Panc1 (cell line): Measurements from ENCODE around the gene C2. TPM values are rescaled to one million over a fixed set of nuclear protein-coding genes. Genes with fewer than 3 reads are reported as not detected.
"Not testable (repeated sequence)": the region's sequence is repeated elsewhere in the genome, so short reads cannot be mapped to it uniquely, and the experiment has no call there.

Experiments used
- ATAC-seq: fragments of 200-7000 bp; cut with Tn5 transposase; 2 replicates; pipeline ENCODE4 v1.9.1; 2020; ENCODE audit warnings: mild to moderate bottlenecking, moderate library complexity
- BruUV-seq: library from RNA; stranded (reverse); fragments of 400-500 nt; replicated peaks from 2 replicates; lab custom pipeline; 2021; lab: Mats Ljungman, UMichigan
- CTCF ChIA-PET: fragments of 300-600 bp; sonication (Branson Sonifier 250); formaldehyde crosslinking; loops from one replicate; lab custom pipeline; 2022; ENCODE audit warnings: antibody characterized with exemption; lab: Charles Lee
- POLR2A ChIA-PET: fragments of 300-600 bp; sonication (Branson Sonifier 250); formaldehyde crosslinking; loops from one replicate; lab custom pipeline; 2022; ENCODE audit warnings: antibody characterized with exemption; lab: Charles Lee
- DNase-seq: peaks from one replicate; pipeline ENCODE4 v3.0.0-alpha.2; 2010; ENCODE audit warnings: low read depth, low spot score
- H3K27ac ChIP-seq: 2 replicates; pipeline ENCODE4 v1.5.1; 2011; ENCODE audit warnings: mild to moderate bottlenecking, low read length, inconsistent platforms
- H3K27me3 ChIP-seq: fragments of 200-500 bp; sonication (Bioruptor generic); 2 replicates; pipeline ENCODE4 v1.6.0; 2014; ENCODE audit warnings: low read length, inconsistent platforms; ENCODE audit not compliant: control insufficient read depth, insufficient read depth
- H3K36me3 ChIP-seq: fragments of 200-500 bp; sonication (Bioruptor generic); 2 replicates; pipeline ENCODE4 v1.5.1; 2014; ENCODE audit warnings: inconsistent platforms, mild to moderate bottlenecking, low read length, moderate library complexity; ENCODE audit not compliant: control insufficient read depth, insufficient read depth
- H3K4me1 ChIP-seq: 2 replicates; pipeline ENCODE4 v1.5.1; 2011; ENCODE audit warnings: inconsistent platforms, mild to moderate bottlenecking, low read length, moderate library complexity; ENCODE audit not compliant: control insufficient read depth, insufficient read depth
- H3K4me3 ChIP-seq, 2 experiments: 2 replicates each; pipeline ENCODE4 v1.5.1; 2011 to 2012; ENCODE audit warnings: low read depth in 2 of 2, low read length in 2 of 2, mild to moderate bottlenecking in 2 of 2, inconsistent platforms in 1 of 2, moderate library complexity in 1 of 2
- H3K9me3 ChIP-seq: fragments of 200-500 bp; sonication (Bioruptor generic); 2 replicates; pipeline ENCODE4 v1.5.1; 2014; ENCODE audit warnings: low read depth, mild to moderate bottlenecking, inconsistent platforms, low read length, moderate library complexity; ENCODE audit not compliant: control insufficient read depth, insufficient read depth
- POLR2AphosphoS5 ChIP-seq: IDR thresholded peaks from 2 replicates; pipeline ENCODE4 v1.6.1; 2012; ENCODE audit warnings: mild to moderate bottlenecking, low read depth, low read length, moderate library complexity
- SIN3A ChIP-seq: IDR thresholded peaks from 2 replicates; pipeline ENCODE4 v1.6.1; 2012; ENCODE audit warnings: low read depth, mild to moderate bottlenecking, low read length, moderate library complexity, borderline replicate concordance; ENCODE audit not compliant: insufficient read depth
- TCF7L2 ChIP-seq: IDR thresholded peaks from 2 replicates; pipeline ENCODE4 v1.6.1; 2011; ENCODE audit warnings: mild to moderate bottlenecking, low read depth, low read length, inconsistent platforms
- in situ Hi-C: cut with HindIII; loops from 2 replicates; pipeline ENCODE4 v1.10.0; 2016; ENCODE audit warnings: low sequenced_read_pairs, low pct_unique_long_range_greater_than_20kb
- intact Hi-C: fragments of 100-400 bp; cut with micrococcal nuclease; formaldehyde crosslinking; loops from one replicate; pipeline ENCODE4 v1.10.0; 2022; ENCODE audit not compliant: unreplicated experiment
- total RNA-seq: library from RNA; stranded (reverse); gene quantifications from one replicate; pipeline ENCODE4 v1.2.1, GENCODE V29; 2021; ENCODE audit not compliant: unreplicated experiment
- TF ChIP-seq, protein P1 (sequence below): fragments of 450-650 bp; IDR thresholded peaks from 2 replicates; pipeline ENCODE4 v1.5.1; 2017; ENCODE audit warnings: mild to moderate bottlenecking
- TF ChIP-seq, protein P2 (sequence below), 2 experiments: IDR thresholded peaks; 2 replicates each; pipeline ENCODE4 v1.6.1; 2011 to 2012; ENCODE audit warnings: low read depth in 2 of 2, control low read depth in 1 of 2, low read length in 1 of 2, mild to moderate bottlenecking in 1 of 2, moderate library complexity in 1 of 2; ENCODE audit not compliant: insufficient read depth in 1 of 2

The C2 gene
- total RNA-seq, 1 experiment from 2014 or later: 1.0 TPM

GRCh38 chr6:31978831-31979230 lies 51.3 kb downstream of the C2 start:
- Histone ChIP-seq H3K27me3 (no peaks in the 10 kb centered on the region), H3K27ac (no peak overlapping the region), H3K4me3 (no peak overlapping the region), H3K4me1 (no peaks in the 10 kb centered on the region), H3K9me3 (no peaks in the 10 kb centered on the region), H3K36me3 (no peaks in the 10 kb centered on the region; the same call in 1 of the 2 replicates)
- ATAC-seq (no peak), DNase-seq (no peak)
- POLR2A ChIA-PET: no interaction called here
- TF ChIP-seq, protein P1, sequence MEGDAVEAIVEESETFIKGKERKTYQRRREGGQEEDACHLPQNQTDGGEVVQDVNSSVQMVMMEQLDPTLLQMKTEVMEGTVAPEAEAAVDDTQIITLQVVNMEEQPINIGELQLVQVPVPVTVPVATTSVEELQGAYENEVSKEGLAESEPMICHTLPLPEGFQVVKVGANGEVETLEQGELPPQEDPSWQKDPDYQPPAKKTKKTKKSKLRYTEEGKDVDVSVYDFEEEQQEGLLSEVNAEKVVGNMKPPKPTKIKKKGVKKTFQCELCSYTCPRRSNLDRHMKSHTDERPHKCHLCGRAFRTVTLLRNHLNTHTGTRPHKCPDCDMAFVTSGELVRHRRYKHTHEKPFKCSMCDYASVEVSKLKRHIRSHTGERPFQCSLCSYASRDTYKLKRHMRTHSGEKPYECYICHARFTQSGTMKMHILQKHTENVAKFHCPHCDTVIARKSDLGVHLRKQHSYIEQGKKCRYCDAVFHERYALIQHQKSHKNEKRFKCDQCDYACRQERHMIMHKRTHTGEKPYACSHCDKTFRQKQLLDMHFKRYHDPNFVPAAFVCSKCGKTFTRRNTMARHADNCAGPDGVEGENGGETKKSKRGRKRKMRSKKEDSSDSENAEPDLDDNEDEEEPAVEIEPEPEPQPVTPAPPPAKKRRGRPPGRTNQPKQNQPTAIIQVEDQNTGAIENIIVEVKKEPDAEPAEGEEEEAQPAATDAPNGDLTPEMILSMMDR: no peak
- TF ChIP-seq POLR2AphosphoS5 (no peak), TCF7L2 (no peak), SIN3A (no peak)
- TF ChIP-seq, protein P2, sequence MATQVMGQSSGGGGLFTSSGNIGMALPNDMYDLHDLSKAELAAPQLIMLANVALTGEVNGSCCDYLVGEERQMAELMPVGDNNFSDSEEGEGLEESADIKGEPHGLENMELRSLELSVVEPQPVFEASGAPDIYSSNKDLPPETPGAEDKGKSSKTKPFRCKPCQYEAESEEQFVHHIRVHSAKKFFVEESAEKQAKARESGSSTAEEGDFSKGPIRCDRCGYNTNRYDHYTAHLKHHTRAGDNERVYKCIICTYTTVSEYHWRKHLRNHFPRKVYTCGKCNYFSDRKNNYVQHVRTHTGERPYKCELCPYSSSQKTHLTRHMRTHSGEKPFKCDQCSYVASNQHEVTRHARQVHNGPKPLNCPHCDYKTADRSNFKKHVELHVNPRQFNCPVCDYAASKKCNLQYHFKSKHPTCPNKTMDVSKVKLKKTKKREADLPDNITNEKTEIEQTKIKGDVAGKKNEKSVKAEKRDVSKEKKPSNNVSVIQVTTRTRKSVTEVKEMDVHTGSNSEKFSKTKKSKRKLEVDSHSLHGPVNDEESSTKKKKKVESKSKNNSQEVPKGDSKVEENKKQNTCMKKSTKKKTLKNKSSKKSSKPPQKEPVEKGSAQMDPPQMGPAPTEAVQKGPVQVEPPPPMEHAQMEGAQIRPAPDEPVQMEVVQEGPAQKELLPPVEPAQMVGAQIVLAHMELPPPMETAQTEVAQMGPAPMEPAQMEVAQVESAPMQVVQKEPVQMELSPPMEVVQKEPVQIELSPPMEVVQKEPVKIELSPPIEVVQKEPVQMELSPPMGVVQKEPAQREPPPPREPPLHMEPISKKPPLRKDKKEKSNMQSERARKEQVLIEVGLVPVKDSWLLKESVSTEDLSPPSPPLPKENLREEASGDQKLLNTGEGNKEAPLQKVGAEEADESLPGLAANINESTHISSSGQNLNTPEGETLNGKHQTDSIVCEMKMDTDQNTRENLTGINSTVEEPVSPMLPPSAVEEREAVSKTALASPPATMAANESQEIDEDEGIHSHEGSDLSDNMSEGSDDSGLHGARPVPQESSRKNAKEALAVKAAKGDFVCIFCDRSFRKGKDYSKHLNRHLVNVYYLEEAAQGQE (IDR thresholded peaks at IDR 0.05; ENCODE audit: insufficient read depth in 1 of 2, low read depth in 2 of 2, low read length in 1 of 2): no peak
- CTCF ChIA-PET: no interaction called here
- no TSS peak for BruUV-seq
- in situ Hi-C loops: no loop called here
- intact Hi-C loops: no loop called here

- H3K27me3 ChIP-seq: no peaks in the 10 kb centered on the region
- H3K4me3 ChIP-seq: no peak overlapping the region
- DNase-seq (no peak), ATAC-seq (no peak)
- intact Hi-C loops (no loop called here), in situ Hi-C loops (no loop called here)
- TF ChIP-seq, protein P1: no peak
- TF ChIP-seq SIN3A (no peak), TCF7L2 (no peak), POLR2AphosphoS5 (no peak)
- TF ChIP-seq, protein P2 (IDR thresholded peaks at IDR 0.05; ENCODE audit: insufficient read depth in 1 of 2, low read depth in 2 of 2, low read length in 1 of 2): no peak
- H3K4me1 ChIP-seq: no peaks in the 10 kb centered on the region
- no peaks in the 10 kb centered on the region; the same call in 1 of the 2 replicates for H3K36me3 ChIP-seq
- no peaks in the 10 kb centered on the region for H3K9me3 ChIP-seq
- TSS peak; percentile 58 for BruUV-seq
- H3K27ac ChIP-seq: no peak overlapping the region
- ChIA-PET CTCF (no interaction called here), POLR2A (no interaction called here)
Measured at GRCh38 chr6:31979238-31979898, 51.9 kb downstream of the C2 start.

GRCh38 chr6:31980195-31980876 lies 52.8 kb downstream of the C2 start:
- H3K4me1 ChIP-seq: not testable (repeated sequence)

More at GRCh38 chr6:31980195-31980876, 52.8 kb downstream of the C2 start:
- POLR2A ChIA-PET, BruUV-seq, H3K27me3 ChIP-seq, H3K9me3 ChIP-seq, DNase-seq, ATAC-seq, H3K27ac ChIP-seq, intact Hi-C loops, H3K36me3 ChIP-seq, in situ Hi-C loops, H3K4me3 ChIP-seq: not testable (repeated sequence)
- CTCF ChIA-PET: interaction anchor here (0.6 kb wide), 1 partner anchor 455 kb away, joined by 8 read pairs; no protein-coding TSS in a partner anchor
